ENCODE data around the gene SNX18. TPM values are rescaled to one million over a fixed set of nuclear protein-coding genes. Genes with fewer than 3 reads are reported as not detected.

Gene SNX18
- total RNA-seq, 1 experiment from 2014 or later: 16.0 TPM

- no TSS peak for BruUV-seq (replicated peaks)
- no peak overlapping the region for H3K4me2 ChIP-seq (ENCODE audit: low read length)
- no peak overlapping the region for H3K27ac ChIP-seq (ENCODE audit: low read depth, low read length)
- no peaks in the 10 kb centered on the region for H4K20me1 ChIP-seq (ENCODE audit: insufficient read depth)
- ChIA-PET CTCF (no interaction called here), POLR2A (no interaction called here), RAD21 (ENCODE audit: low non-redundant PET in 1 of 2, low total read pairs in 2 of 2, uncharacterized antibody in 2 of 2, unreplicated experiment in 2 of 2) (no interaction called here)
- H3K9me2 ChIP-seq (ENCODE audit: insufficient read depth): no peaks in the 10 kb centered on the region
- TF ChIP-seq, protein P1, sequence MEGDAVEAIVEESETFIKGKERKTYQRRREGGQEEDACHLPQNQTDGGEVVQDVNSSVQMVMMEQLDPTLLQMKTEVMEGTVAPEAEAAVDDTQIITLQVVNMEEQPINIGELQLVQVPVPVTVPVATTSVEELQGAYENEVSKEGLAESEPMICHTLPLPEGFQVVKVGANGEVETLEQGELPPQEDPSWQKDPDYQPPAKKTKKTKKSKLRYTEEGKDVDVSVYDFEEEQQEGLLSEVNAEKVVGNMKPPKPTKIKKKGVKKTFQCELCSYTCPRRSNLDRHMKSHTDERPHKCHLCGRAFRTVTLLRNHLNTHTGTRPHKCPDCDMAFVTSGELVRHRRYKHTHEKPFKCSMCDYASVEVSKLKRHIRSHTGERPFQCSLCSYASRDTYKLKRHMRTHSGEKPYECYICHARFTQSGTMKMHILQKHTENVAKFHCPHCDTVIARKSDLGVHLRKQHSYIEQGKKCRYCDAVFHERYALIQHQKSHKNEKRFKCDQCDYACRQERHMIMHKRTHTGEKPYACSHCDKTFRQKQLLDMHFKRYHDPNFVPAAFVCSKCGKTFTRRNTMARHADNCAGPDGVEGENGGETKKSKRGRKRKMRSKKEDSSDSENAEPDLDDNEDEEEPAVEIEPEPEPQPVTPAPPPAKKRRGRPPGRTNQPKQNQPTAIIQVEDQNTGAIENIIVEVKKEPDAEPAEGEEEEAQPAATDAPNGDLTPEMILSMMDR (IDR thresholded peaks at IDR 0.05 in 2 of 3, conservative IDR thresholded peaks at IDR 0.05 in 1 of 3; ENCODE audit: borderline replicate concordance in 1 of 3, insufficient read depth in 1 of 3, low read depth in 2 of 3, low read length in 2 of 3): no peak
- TF ChIP-seq EZH2phosphoT487 (IDR thresholded peaks at IDR 0.05; ENCODE audit: borderline replicate concordance): no peak
- no peak for TF ChIP-seq EGR1 (IDR thresholded peaks at IDR 0.05; ENCODE audit: low read depth)
- TF ChIP-seq SRF (IDR thresholded peaks at IDR 0.05; ENCODE audit: low read depth): no peak
- H3K4me1 ChIP-seq (ENCODE audit: control insufficient read depth in 1 of 2, insufficient read depth in 2 of 2, low read length in 2 of 2): no peaks in the 10 kb centered on the region
- H3K9me3 ChIP-seq (ENCODE audit: control insufficient read depth in 1 of 2, insufficient read depth in 1 of 2, low read depth in 1 of 2, low read length in 2 of 2): no peaks in the 10 kb centered on the region; a peak in 1 of 4 replicates
- DNase-seq (ENCODE audit: low read depth, low spot score) (no peak), ATAC-seq (no peak)
- no peaks in the 10 kb centered on the region for H3K36me3 ChIP-seq (ENCODE audit: control insufficient read depth in 1 of 2, insufficient read depth in 2 of 2, low read length in 2 of 2)
- intact Hi-C loops (cut with micrococcal nuclease): no loop called here
- H3K27me3 ChIP-seq (ENCODE audit: insufficient read depth, low read length): no peaks in the 10 kb centered on the region
- no peak overlapping the region for H3K9ac ChIP-seq (ENCODE audit: low read length)
- H2AFZ ChIP-seq (ENCODE audit: low read depth, low read length, poor library complexity, severe bottlenecking): no peak overlapping the region
- no peaks in the 10 kb centered on the region for H3K79me2 ChIP-seq (ENCODE audit: insufficient read depth, low read length)
- H3K4me3 ChIP-seq (replicated peaks in 1 of 2; ENCODE audit: low read depth in 1 of 2, low read length in 2 of 2): no peak overlapping the region
Observed at GRCh38 chr5:54581831-54582548, 64.4 kb downstream of the SNX18 start.

- ChIA-PET POLR2A (no interaction called here), RAD21 (ENCODE audit: low non-redundant PET in 1 of 2, low total read pairs in 2 of 2, uncharacterized antibody in 2 of 2, unreplicated experiment in 2 of 2) (no interaction called here), CTCF (no interaction called here)
- H3K9me2 ChIP-seq (ENCODE audit: insufficient read depth): no peaks in the 10 kb centered on the region
- no peaks in the 10 kb centered on the region for H3K79me2 ChIP-seq (ENCODE audit: insufficient read depth, low read length)
- no peaks in the 10 kb centered on the region for H4K20me1 ChIP-seq (ENCODE audit: insufficient read depth)
- H3K27ac ChIP-seq (ENCODE audit: low read depth, low read length): no peak overlapping the region
- no TSS peak for BruUV-seq (replicated peaks)
- intact Hi-C loops (cut with micrococcal nuclease): no loop called here
- DNase-seq (ENCODE audit: low read depth, low spot score) (no peak), ATAC-seq (no peak)
- no peak overlapping the region for H2AFZ ChIP-seq (ENCODE audit: low read depth, low read length, poor library complexity, severe bottlenecking)
- H3K9me3 ChIP-seq (ENCODE audit: control insufficient read depth in 1 of 2, insufficient read depth in 1 of 2, low read depth in 1 of 2, low read length in 2 of 2): no peaks in the 10 kb centered on the region; a peak in 1 of 4 replicates
- TF ChIP-seq SIN3A (IDR thresholded peaks at IDR 0.05; ENCODE audit: low read depth) (no peak), YY1 (IDR thresholded peaks at IDR 0.05; ENCODE audit: extremely low read depth, insufficient replicate concordance, low read depth, low read length) (no peak), JUND (IDR thresholded peaks at IDR 0.05) (no peak)
- no peaks in the 10 kb centered on the region for H3K36me3 ChIP-seq (ENCODE audit: control insufficient read depth in 1 of 2, insufficient read depth in 2 of 2, low read length in 2 of 2)
- no peaks in the 10 kb centered on the region for H3K4me1 ChIP-seq (ENCODE audit: control insufficient read depth in 1 of 2, insufficient read depth in 2 of 2, low read length in 2 of 2)
- H3K4me3 ChIP-seq (replicated peaks in 1 of 2; ENCODE audit: low read depth in 1 of 2, low read length in 2 of 2): no peak overlapping the region
- no peak overlapping the region for H3K4me2 ChIP-seq (ENCODE audit: low read length)
- no peak overlapping the region for H3K9ac ChIP-seq (ENCODE audit: low read length)
- H3K27me3 ChIP-seq (ENCODE audit: insufficient read depth, low read length): no peaks in the 10 kb centered on the region
Observed at GRCh38 chr5:54586336-54586735, 68.8 kb downstream of the SNX18 start.
